ENCODE results near the gene CXCL14. TPM values are rescaled to one million over a fixed set of nuclear protein-coding genes. Genes with fewer than 3 reads are reported as not detected.

CXCL14 gene
- total RNA-seq, 1 donor, result not detected

- peaks cover 5% of the 10 kb centered on the region for H3K27me3 ChIP-seq (ENCODE audit: insufficient read depth, low read length)
These were observed 8.4 kb downstream of the CXCL14 start for GRCh38 chr5:135570453-135570764.

GRCh38 chr5:135569755-135570452, 8.9 kb downstream of the CXCL14 start:
- no peak overlapping the region for H2AFZ ChIP-seq (ENCODE audit: low read length)
- no peaks in the 10 kb centered on the region for H4K20me1 ChIP-seq (ENCODE audit: insufficient read depth, low read length)
- no peak overlapping the region for H3K4me3 ChIP-seq (ENCODE audit: insufficient read depth, low read length)
- no peaks in the 10 kb centered on the region for H3K79me2 ChIP-seq (ENCODE audit: insufficient read depth, low read length)
- TF ChIP-seq CTCF (IDR thresholded peaks at IDR 0.05; ENCODE audit: extremely low read depth, low read depth, low read length), result peak; percentile 64
- DNase-seq (ENCODE audit: insufficient read length, low spot score, missing footprints), result no peak
- H3K9me3 ChIP-seq (ENCODE audit: low read depth, low read length), result no peaks in the 10 kb centered on the region
- H3K4me1 ChIP-seq (ENCODE audit: insufficient read depth, low read length), result no peaks in the 10 kb centered on the region
- no peak overlapping the region for H3K27ac ChIP-seq (ENCODE audit: low read depth, low read length)
- H3K4me2 ChIP-seq (ENCODE audit: insufficient read depth, low read length), result no peak overlapping the region
- H3K36me3 ChIP-seq (ENCODE audit: insufficient read depth, low read length), result no peaks in the 10 kb centered on the region
- peaks cover 10% of the 10 kb centered on the region for H3K27me3 ChIP-seq (ENCODE audit: insufficient read depth, low read length)

More at GRCh38 chr5:135570453-135570764, 8.4 kb downstream of the CXCL14 start:
- Histone ChIP-seq H3K9me3 (ENCODE audit: low read depth, low read length) (no peaks in the 10 kb centered on the region), H3K79me2 (ENCODE audit: insufficient read depth, low read length) (no peaks in the 10 kb centered on the region), H4K20me1 (ENCODE audit: insufficient read depth, low read length) (no peaks in the 10 kb centered on the region), H3K36me3 (ENCODE audit: insufficient read depth, low read length) (no peaks in the 10 kb centered on the region), H3K4me1 (ENCODE audit: insufficient read depth, low read length) (no peaks in the 10 kb centered on the region), H2AFZ (ENCODE audit: low read length) (no peak overlapping the region), H3K27ac (ENCODE audit: low read depth, low read length) (no peak overlapping the region), H3K4me3 (ENCODE audit: insufficient read depth, low read length) (no peak overlapping the region), H3K4me2 (ENCODE audit: insufficient read depth, low read length) (no peak overlapping the region)
- DNase-seq (ENCODE audit: insufficient read length, low spot score, missing footprints), result no peak
- no peak for TF ChIP-seq CTCF (IDR thresholded peaks at IDR 0.05; ENCODE audit: extremely low read depth, low read depth, low read length)

GRCh38 chr5:135568923-135569360, 9.8 kb downstream of the CXCL14 start:
- H3K4me2 ChIP-seq (ENCODE audit: insufficient read depth, low read length), result no peak overlapping the region
- peak; percentile 27 for DNase-seq (ENCODE audit: insufficient read length, low spot score, missing footprints)
- H4K20me1 ChIP-seq (ENCODE audit: insufficient read depth, low read length), result no peaks in the 10 kb centered on the region
- H3K27me3 ChIP-seq (ENCODE audit: insufficient read depth, low read length), result peaks cover 11% of the 10 kb centered on the region
- H3K4me1 ChIP-seq (ENCODE audit: insufficient read depth, low read length), result no peaks in the 10 kb centered on the region
- no peaks in the 10 kb centered on the region for H3K36me3 ChIP-seq (ENCODE audit: insufficient read depth, low read length)
- no peak for TF ChIP-seq CTCF (IDR thresholded peaks at IDR 0.05; ENCODE audit: extremely low read depth, low read depth, low read length)
- no peak overlapping the region for H2AFZ ChIP-seq (ENCODE audit: low read length)
- no peak overlapping the region for H3K4me3 ChIP-seq (ENCODE audit: insufficient read depth, low read length)
- no peaks in the 10 kb centered on the region for H3K79me2 ChIP-seq (ENCODE audit: insufficient read depth, low read length)
- no peak overlapping the region for H3K27ac ChIP-seq (ENCODE audit: low read depth, low read length)
- no peaks in the 10 kb centered on the region for H3K9me3 ChIP-seq (ENCODE audit: low read depth, low read length)

- no peak overlapping the region for H3K27ac ChIP-seq (ENCODE audit: low read depth, low read length)
- H3K36me3 ChIP-seq (ENCODE audit: insufficient read depth, low read length), result no peaks in the 10 kb centered on the region
- peaks cover 11% of the 10 kb centered on the region for H3K27me3 ChIP-seq (ENCODE audit: insufficient read depth, low read length)
- no peak for TF ChIP-seq CTCF (IDR thresholded peaks at IDR 0.05; ENCODE audit: extremely low read depth, low read depth, low read length)
- no peaks in the 10 kb centered on the region for H3K4me1 ChIP-seq (ENCODE audit: insufficient read depth, low read length)
- H3K4me2 ChIP-seq (ENCODE audit: insufficient read depth, low read length), result no peak overlapping the region
- peak; percentile 30 for DNase-seq (ENCODE audit: insufficient read length, low spot score, missing footprints)
- H3K9me3 ChIP-seq (ENCODE audit: low read depth, low read length), result no peaks in the 10 kb centered on the region
- H3K4me3 ChIP-seq (ENCODE audit: insufficient read depth, low read length), result no peak overlapping the region
- H2AFZ ChIP-seq (ENCODE audit: low read length), result peak overlapping the region; percentile 22
- H4K20me1 ChIP-seq (ENCODE audit: insufficient read depth, low read length), result no peaks in the 10 kb centered on the region
- no peaks in the 10 kb centered on the region for H3K79me2 ChIP-seq (ENCODE audit: insufficient read depth, low read length)
These were observed 10.5 kb downstream of the CXCL14 start for GRCh38 chr5:135568246-135568645.

Data from osteoblast (primary cell).